ENCODE data around the gene CRAT.

Gene CRAT

DNA sequence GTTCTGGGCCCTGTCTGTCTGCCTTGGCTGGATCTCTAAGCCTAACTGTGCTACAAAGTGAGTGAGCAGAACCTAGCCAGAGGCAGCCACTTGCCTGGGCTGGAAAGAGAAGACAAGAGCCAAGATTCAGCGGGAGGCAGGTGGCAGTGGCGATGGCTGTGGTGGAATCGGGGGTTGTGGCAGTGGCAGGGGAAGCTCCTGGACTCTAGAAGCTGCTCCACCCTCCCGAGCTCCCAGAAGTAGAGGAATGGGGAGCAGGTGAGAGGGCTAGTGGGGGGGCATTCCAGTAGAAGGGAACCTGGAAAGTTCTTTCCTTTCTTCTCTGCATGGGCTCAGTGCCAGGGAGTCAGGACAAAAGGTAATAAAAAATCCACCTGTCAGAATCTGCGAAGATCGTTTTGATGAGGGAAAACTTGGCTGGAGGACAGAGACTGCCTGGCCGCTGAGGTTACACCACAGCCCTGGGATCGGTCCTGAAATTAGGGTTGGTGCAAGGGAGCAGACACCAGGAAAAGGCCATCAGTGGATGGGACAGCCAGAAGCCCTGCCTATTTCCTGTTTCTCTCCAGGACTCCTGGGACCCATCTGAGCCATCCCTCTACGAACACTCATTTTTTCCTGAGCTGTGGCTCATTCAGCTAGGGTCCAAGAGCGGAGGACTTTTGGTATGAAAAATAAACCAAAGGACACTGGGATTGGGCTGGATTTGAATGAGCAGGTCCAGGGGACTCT lies 1.6 kb downstream of the CRAT start:
- no peak for DNase-seq

DNA sequence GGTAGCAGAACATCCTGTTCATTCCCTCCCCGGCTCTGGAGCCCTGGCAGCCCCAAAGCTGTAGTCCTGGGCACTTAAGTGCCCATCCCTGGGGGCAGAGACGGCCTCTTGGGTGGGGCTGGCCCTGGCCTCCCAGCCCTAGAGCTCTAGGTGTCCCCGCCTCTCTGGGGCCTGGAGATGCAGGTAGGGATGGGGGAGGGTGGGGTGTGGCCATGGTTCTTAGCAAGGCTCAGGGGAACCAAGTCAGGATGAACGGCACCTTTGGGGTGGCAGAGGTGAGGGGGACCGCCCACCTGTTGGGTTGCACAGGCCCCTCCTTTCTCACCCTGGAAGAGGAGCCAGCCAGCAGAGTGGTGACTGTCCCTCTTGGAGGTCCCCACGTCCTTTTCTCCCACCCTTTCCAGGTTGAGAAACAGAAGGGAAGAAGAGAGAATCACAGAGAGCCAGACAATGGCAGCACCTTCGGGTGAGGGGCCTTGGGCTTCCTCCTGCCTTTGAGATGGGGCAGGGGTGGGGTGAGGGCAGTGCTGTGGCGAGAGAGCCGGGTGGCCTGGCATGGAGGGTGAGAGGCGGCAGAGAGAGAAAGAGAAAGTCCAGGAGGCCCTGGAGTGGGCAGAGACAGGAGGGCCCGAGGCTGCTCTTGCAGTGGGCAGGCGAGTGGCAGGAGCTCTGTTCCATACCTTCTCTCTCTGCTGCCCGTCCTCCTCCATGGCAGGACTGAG lies 2.3 kb downstream of the CRAT start:
- no peak for DNase-seq

DNA sequence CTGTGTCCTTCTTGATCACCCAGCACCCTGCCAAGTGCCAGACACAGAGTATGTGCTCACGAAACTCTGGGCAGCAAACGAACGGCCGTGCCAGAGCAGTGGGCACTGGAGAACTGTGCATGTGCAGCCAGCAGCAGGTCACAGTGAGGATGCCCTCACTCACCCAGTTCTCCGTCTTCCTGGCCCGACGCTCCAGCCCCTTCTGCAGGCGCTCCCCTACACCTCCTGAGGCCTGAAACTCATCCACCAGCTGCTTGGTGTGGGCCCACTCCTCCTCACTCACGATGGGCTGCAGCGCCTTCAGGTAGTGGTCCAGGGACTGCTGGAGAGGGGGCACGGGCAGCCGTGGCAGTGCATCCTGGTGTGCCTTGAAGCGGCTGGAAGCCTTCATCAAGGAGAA lies 2.9 kb downstream of the CRAT start:
- DNase-seq: no peak

DNA sequence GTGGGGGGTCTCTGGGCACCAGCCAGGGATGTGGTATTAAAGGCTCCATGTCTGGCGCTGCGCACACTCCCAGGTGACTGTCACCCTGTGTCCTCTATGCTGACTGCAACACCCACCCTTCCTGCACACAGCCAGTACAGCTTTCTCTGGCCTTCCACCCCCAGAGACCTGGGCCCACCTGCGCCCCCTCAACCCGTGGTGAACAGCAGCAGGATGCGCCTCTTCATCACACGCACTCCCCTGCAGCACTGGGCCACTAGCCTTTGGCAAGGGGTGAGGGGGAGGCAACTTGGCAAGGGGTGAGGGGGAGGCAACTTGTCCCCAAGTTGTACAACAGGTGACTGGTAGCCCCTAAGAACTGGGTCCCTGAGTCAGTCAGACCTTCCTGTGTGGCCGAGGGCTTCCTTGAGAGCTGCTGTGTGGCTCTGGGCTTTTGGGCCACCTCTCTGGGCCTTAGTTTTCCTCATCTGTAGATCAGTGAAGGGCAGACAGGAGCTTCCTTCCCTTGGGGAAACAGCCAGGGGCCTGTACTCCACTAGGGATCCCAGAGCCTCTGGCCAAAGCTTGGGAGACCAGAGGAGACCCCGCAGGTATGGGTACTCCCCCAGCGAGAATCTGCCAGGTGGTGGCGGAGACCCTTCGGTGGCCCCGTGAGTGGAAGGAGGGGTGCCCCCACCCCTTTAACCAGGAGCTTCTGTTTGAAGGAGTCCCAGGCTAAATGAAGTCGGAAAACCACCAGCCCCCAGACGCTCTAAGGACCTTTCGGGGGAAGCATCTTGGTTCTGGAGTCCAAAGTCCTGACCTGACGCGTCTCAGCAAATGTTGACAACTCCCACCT lies 4.5 kb downstream of the CRAT start:
- DNase-seq: no peak

DNA sequence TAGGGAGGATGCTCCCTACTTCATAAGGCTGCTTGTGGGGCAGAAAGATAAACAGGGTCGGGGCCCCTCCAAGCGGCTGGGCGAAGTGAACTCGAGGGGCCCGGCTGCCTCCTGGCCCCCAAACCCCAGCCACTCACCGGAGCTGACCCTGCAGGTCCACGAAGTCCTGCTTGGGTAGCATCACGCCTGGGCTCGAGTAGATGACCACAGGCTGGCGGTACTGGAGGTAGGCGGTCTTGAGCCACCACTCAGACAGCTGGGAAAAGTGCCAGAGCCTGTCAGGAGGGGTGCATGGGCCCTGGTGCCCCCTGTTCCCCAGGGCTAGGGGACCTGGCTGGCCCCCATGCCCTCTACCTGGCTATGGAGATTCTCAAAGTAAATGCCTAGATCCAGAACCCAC lies 6.5 kb downstream of the CRAT start:
- DNase-seq: no peak

DNA sequence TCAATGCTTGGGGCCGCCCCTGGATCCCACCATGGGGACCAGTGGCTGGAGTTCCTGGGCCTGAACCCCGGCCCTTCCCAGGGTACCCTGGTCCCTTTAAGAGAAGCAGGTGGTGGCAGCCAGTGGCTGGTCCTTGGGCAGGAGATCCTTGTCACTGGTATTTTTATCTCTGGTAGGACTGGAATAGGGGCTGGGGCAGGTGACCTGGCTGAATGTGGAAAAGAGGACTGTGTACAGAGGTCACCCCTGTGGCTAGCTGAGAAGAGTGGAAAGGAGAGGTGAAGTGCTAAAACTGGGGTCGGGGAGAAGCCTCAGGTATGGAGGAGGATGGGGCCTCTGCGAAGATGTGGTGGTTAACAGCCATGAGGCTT lies 7.0 kb downstream of the CRAT start:
- DNase-seq: no peak

DNA sequence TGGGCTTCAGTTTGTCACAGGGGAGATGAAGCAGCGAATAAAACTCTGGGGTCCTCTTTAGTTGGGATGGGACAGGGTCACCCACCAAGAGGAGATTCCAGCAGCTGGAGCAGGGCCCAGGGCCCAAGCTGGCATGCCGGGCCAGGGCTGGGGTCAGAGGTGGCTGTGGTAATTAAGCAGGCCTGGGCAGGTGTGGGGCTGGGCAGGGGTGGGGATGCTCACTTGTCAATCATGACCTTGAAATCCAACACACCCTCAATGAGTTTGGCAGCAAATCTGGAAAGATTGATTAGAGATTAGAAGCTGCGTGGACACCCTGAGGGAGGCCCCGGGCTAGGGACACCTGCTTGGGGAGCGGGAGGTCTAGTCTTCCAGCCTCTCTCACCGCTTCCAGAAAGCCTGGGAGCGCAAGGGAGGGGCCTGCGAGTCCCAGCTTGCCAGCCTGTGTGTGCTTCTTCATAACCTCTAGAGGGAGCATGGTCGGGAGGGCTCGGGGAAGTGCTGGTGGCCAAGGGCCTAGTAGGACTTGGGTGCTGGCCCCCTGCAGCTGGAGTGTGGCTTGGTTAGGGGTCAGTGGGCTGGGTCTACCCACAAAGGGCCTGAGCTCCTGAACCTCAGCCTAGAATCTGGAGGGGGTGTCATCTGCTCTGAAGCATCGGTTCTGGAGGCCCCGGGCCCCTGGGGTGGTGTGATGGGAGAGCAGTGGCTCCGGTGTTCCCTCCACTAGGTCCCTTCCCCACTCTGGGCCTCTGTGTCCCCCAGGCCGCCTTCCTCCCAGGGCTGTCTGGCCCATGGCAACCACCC lies 7.6 kb downstream of the CRAT start:
- DNase-seq: no peak

DNA sequence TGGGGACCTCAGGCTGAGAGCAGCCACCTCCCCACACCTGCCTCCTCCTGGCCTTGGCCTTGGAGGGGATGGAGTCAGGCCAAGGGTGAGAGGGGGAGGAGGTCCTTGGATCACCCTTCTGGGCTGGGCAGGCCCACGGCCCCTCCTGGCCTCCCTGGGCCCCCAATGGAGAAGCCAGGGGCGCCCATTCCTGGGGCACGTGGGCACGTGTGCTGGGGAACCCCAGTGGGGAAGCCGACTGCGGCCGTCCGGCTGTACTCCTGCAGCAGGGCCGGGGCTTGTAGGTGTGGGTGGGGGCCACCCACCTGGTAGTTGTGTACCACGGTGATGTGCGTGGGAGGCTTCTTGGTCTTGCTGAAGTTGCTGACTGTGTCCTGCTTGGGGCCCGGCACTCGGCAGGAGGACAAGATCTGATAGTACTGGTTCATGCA lies 8.5 kb downstream of the CRAT start:
- DNase-seq: no peak

DNA sequence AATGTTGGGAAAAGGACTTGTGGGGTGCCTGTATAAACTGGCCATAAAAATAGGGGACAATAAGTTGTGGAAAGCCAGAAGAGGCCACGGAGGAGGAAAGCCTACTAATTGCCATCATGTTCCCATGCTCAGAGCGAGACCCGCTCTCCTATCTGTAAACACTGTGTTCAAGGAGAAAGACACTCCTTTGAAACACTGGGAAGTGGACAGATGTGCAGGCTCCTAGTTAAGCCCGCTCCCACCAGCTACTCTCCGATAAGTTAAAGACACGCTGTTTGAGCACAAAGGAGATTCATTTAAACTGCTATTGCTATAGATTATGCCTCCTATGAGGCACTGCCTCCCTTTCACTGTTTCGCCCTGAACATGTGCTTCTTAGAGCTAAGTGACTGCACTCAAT lies 9.3 kb downstream of the CRAT start:
- DNase-seq: no peak

DNA sequence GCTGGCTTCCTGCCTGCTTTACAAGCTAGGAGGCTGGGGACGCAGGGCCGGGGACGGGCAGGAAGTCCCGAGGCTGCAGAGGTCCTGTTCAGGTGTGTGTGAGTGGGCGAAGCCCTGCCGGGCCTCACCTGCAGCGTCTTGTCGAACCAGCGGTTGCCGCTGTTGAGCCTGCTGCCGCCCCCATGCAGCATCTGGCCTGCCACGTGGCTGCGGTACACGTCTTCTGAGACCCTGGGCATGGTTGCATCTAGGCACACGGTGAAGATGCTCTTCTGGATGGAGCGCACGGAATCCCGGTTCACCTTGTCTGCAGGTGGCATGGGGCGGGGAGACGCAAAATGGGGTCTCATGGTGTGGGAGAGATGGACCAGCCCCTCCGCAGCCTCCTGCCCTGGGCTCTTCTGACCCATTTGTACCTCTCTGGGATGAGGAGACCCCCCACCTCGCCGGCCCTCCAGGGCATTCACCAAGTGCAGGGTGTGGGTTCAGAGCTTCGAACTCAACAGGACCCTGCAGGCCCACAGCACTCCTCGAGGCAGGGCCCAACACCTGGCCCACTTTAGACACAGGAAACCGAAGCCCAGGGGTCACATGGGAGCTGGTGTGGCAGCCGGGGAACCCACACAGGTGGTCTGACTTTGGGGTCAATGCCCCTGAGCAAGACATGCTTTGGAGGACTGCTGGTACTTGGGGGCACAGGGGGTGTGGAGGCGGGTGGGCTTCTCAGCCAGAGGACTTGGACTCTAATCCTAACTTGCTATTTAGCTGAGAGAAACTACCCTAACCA lies 10.0 kb downstream of the CRAT start:
- DNase-seq: no peak

DNA sequence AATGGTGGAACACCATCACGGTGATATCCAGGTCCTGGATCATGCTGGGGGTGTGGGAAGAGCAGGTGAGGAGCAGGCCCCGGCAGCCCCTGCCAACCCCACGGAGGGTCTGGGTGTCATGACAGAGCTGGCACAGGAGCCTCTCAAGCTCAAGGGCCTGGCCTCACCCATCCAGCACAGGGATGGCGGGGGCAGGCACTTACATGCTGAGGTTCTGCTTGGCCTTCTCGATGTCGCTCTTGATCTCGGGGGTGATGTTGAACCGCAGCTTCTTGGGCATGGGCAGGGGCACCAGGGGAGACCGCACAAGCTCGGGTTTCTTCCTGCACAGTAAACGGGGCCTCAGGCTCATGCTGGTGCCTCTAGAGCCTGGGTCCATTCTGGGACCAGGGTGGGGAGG lies 12.3 kb downstream of the CRAT start:
- no peak for DNase-seq

DNA sequence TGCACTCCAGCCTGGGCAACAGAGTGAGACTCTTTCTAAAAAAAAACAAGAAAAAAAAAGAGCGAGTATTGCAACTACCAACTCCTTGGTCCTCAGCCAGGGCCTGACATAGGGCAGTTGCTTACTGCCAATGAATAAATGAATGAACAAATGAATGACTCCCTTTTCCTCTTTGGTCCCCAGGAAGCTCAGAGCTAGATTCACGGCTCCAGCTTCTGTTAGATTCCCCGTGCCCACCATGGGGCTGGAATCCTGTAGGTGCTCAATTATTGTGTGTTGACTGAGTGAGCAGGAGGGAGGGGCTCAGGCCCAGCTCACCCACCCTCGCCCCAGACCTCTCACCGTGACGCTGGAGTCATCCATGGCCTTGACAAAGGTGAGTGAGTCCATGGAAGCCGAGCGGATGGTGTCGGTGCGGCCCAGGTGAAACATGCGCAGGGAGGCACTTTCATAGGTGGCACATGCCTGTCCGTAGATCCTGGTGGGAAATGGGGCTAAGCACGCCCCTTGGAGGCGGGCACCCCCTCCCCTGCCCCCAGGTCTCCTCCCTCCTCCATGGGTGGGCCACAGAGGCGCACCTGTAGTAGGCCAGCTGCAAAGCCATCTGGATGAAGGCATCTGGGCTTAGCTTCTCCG lies 12.8 kb downstream of the CRAT start:
- DNase-seq: no peak

DNA sequence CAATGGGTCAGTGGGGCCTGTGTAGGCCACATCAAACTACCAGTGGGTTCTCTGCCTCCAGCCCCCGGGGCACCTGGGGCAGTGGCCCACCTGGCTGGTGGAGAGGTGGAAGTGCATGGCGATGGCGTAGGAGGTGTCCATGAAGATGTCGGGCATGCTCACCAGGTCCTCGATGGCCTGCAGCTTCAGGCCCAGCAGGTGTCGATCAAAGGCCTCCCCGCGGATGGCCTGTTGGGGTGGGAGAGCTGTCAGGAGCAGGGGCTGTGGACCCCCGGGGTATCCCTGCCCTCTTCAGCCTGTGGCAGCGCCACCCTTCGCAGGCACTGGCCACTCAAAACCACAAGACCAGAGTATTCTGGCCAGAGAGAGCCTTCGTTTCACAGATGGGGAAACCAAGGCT lies 14.7 kb downstream of the CRAT start:
- DNase-seq: no peak

DNA sequence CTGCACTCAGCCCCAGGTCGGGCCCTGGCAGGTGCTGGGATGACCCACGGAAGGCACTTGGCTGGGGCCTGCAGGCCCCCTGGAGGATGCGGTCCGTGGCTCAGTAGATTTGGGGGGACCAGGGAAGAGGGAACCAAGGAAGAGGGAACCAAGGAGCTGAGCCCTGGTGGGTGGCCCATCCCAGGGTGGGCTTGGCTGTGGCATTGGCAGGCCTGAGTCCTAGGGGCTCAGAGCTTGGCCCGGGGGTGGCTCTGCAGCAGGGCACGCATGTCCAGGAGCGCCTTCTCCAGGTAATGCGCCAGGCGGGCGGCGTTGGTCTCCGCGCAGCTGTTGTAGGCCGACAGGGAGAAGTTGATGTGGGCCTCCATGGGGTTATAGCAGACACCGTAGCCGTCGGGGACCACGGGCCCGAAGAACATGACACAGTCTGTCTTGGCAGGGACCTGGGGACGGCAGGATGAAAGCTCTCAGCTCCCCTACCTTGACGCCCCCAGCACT lies 15.4 kb downstream of the CRAT start:
- no peak for DNase-seq

DNA sequence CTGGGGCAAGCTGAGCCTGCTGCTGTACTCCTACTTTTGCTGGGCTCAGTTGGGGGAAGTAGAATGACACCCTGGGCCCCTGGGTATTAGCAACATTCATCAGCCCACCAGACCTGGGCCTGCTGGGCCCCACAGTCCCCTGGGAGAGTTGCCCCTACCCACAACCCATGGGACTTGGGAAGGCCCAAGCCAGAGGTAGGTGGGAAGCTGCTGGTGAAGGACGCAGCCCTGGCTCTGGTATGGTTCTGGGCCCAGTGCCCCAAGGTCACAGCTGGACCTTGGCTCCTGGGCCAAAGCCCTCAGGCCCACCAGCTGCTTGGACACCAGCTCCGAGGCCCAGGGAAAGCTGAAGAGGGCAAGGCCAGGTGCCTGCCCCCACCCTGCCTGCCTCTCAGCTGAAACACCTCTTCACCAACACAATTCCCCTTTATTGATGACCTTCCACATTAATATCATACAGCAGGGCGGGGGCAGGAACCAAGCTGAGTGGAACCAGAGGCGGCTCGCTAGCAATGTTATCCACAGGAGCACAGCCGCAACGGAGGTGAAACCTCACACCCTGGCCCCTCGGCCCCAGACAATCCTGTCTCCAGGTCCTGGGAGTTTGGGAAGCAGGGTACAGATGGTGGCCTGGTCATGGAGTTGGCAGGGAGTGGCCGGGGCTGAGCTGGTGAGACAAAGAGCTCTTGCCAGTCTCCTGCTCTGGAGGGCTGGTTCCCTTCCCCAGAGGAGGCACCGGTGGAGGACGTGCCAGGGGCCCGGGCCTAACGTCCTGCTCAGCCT lies 16.0 kb downstream of the CRAT start:
- no peak for DNase-seq

DNA sequence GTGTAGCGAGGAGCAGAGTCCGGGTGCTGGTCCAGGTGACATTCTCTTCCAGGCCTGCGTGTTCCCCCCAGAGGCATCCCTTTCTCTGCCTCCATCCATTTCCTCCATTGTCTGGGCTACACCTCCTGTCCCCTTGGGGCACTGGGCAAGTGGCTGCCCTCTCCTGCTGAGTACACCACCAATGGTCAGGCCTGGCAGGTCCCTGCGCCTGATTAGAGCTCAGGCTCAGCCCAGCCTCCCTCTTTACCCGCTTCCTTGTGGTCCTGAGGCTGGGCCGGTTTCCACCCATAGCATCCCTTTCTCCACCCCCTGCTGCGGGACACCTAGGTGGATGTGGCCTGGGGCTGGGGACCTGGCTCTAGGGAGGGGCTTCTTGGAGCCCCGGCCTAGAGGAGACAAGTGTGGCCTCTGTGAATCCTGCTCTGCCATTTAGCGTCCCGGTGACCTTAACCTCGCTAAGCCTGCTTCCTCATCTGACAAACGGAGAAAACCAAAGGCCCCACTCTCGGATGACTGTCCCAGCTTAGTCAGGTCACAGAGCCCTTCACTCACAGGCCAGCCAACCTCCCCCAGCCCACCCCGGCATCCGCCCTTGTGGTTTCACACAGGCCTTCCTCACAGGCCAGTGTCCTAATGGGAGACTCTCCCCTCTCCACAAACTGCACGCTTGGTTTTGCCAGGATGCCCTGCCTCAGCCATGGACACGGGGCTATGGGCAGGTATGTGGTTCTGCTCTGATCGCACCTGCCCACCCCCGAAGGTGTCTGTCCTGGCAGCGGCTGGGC lies 16.8 kb downstream of the CRAT start:
- no peak for DNase-seq

DNA sequence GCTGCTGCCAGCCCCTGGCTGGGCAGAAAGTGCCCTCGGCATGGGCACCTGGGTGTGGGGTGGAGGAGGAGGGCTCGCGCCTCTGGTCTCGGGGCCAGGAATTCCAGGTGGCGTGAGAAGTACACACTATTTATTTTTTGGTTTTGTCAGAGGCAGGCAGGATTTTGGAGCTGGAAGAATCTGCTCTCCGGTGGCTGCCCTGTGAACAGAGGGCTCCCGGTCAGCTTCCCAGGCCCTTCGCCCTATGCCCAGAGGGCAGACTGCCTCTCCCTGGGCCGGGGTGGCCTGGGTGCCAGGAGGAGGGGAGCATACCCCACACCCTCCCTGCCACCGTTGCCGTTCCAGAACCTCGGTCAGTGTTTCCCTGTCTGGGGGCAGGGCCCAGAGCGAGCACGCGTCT lies 21.3 kb downstream of the CRAT start:
- no peak for DNase-seq

DNA sequence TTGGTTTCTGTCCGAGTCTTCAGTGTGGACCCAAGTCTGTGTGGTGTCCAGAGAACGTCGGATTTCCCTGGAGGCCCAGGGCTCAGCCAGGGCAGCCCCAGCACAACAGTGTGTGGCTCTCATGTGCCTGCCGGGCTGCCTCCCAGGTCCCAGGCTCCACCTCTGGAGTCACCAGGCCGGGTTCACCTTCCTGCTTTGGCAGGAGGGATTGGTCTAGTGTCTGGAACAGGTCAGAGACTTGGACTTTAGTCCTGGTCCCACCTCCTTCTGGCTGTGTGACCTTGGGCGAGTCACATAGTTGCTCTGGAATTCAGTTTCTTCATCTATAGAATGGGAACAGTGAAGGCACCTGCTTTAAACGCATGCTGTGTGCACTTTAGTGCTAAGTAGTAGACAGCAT lies 26.5 kb downstream of the CRAT start:
- DNase-seq: no peak

DNA sequence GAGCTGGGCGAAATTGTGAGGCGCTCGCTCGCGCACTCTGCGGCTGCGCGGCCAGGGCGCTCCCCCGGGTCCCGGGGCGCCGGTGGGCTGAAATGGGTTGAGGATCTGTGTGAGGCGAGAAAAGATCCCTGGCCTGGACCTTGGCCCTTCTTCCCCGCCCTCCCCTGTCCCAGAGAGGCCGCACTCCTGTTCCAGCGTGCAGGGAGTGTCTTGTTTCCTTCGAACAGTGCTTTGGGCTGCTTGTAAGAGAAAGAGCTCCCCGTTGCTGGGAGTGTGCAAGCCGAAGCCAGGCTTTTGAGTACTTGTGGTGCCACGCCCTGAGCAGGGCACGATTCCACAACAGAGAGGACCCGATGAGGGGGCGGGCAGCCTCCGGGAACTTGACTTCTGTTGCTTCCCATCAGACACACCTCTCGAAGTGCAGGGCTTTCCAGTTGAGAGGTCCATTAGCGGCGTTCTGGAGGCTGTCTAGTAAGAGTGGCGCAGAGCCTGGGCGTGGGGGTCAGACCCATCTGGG lies 29.1 kb downstream of the CRAT start:
- no peak for DNase-seq

Measured in DMS 273 treated with DMSO at 0.1 percent for 48 hours (cell line).